HepG2 (cell line): ENCODE results near the gene RNF182.

ENCODE experiments used
- BRD4 ChIP-seq: sonication (generic); formaldehyde crosslinking; IDR thresholded peaks from 2 replicates; pipeline ENCODE4 v1.4.0; 2020; ENCODE audit warnings: missing genetic modification reagents
- CCAR2 ChIP-seq: fragments of 200-400 bp; formaldehyde crosslinking; optimal IDR thresholded peaks from 2 replicates; pipeline ENCODE3; 2018; ENCODE audit warnings: low read depth, mild to moderate bottlenecking, low read length, moderate library complexity
- EP300 ChIP-seq, 3 experiments: sonication (generic) in 1 of 3; formaldehyde crosslinking in 1 of 3; IDR thresholded peaks; 2 replicates each; pipeline versions ENCODE4 v1.5.1 to v1.6.1; 2011 to 2020; ENCODE audit warnings: low read depth in 2 of 3, low read length in 2 of 3, borderline replicate concordance in 1 of 3, improper control_type of control experiment in 1 of 3, mild to moderate bottlenecking in 1 of 3, missing genetic modification reagents in 1 of 3, moderate library complexity in 1 of 3
- ESRRA ChIP-seq: sonication (generic); formaldehyde crosslinking; IDR thresholded peaks from 2 replicates; pipeline ENCODE4 v1.5.1; 2020; ENCODE audit warnings: mild to moderate bottlenecking, low read depth, missing genetic modification reagents
- FLYWCH1 ChIP-seq: sonication (generic); formaldehyde crosslinking; IDR thresholded peaks from 2 replicates; pipeline ENCODE4 v1.8.1; 2023; ENCODE audit warnings: mild to moderate bottlenecking, missing genetic modification reagents
- GABPB1 ChIP-seq: IDR thresholded peaks from 2 replicates; pipeline ENCODE4 v1.6.1; 2016; ENCODE audit warnings: mild to moderate bottlenecking, missing genetic modification reagents, moderate library complexity, missing compliant biosample characterization
- GLI4 ChIP-seq: sonication (generic); formaldehyde crosslinking; IDR thresholded peaks from 2 replicates; pipeline ENCODE4 v1.5.1; 2020; ENCODE audit warnings: missing genetic modification reagents, mild to moderate bottlenecking, moderate library complexity, borderline replicate concordance
- NFE2L1 ChIP-seq: sonication (generic); formaldehyde crosslinking; IDR thresholded peaks from 2 replicates; pipeline ENCODE4 v1.4.0; 2020; ENCODE audit warnings: missing genetic modification reagents, mild to moderate bottlenecking, borderline replicate concordance
- STAT5B ChIP-seq: sonication (generic); formaldehyde crosslinking; IDR thresholded peaks from 2 replicates; pipeline ENCODE4 v1.4.0; 2020; ENCODE audit warnings: missing genetic modification reagents
- TAF1 ChIP-seq: sonication (generic); formaldehyde crosslinking; IDR thresholded peaks from 2 replicates; pipeline ENCODE4 v1.4.0; 2020; ENCODE audit warnings: missing genetic modification reagents
- ZFP36 ChIP-seq: fragments of 150-350 bp; IDR thresholded peaks from 2 replicates; pipeline ENCODE4 v1.6.1; 2018; ENCODE audit warnings: borderline replicate concordance, low read length, low read depth; ENCODE audit not compliant: partially characterized antibody
- TF ChIP-seq, protein P1 (sequence below): sonication (generic); formaldehyde crosslinking; IDR thresholded peaks from 2 replicates; pipeline ENCODE4 v1.4.0; 2020; ENCODE audit warnings: missing genetic modification reagents
- TF ChIP-seq, protein P2 (sequence below): sonication (generic); formaldehyde crosslinking; IDR thresholded peaks from 2 replicates; pipeline ENCODE4 v1.8.0; 2022; ENCODE audit warnings: mild to moderate bottlenecking, missing genetic modification reagents, borderline replicate concordance

DNA sequence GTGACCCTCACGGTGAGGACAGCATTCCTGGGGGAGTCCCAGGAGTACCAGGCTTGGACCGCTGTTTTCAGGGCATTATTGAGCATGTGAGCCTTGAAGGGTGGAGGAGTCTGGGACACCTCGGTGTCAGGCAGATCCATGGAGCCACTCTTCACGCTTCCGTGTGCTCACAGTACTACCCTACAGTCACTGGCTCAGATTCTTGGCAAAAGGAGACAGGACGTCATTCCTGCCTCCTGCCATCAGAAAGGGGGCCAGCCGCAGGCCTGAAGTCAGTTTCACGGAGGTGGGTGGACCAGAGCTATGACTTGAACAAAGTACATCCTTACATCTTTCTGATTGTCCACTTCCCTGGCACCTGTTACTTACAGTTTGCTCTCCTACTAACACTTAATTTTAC lies 103.9 kb downstream of the RNF182 start:
- TF ChIP-seq FLYWCH1 (CRISPR knock-in tag) (no peak), GLI4 (no peak), ESRRA (no peak), NFE2L1 (CRISPR knock-in tag) (no peak), EP300 (IDR thresholded peaks at IDR 0.05; ENCODE audit: low read depth in 2 of 2, low read length in 2 of 2) (no peak), EP300 (CRISPR knock-in tag; IDR thresholded peaks at IDR 0.05; ENCODE audit: borderline replicate concordance) (no peak), GABPB1 (CRISPR knock-in tag) (no peak), BRD4 (no peak), TAF1 (CRISPR knock-in tag) (no peak), ZFP36 (no peak), STAT5B (CRISPR knock-in tag) (no peak), CCAR2 (no peak)
- TF ChIP-seq, protein P1, sequence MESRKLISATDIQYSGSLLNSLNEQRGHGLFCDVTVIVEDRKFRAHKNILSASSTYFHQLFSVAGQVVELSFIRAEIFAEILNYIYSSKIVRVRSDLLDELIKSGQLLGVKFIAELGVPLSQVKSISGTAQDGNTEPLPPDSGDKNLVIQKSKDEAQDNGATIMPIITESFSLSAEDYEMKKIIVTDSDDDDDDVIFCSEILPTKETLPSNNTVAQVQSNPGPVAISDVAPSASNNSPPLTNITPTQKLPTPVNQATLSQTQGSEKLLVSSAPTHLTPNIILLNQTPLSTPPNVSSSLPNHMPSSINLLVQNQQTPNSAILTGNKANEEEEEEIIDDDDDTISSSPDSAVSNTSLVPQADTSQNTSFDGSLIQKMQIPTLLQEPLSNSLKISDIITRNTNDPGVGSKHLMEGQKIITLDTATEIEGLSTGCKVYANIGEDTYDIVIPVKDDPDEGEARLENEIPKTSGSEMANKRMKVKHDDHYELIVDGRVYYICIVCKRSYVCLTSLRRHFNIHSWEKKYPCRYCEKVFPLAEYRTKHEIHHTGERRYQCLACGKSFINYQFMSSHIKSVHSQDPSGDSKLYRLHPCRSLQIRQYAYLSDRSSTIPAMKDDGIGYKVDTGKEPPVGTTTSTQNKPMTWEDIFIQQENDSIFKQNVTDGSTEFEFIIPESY: no peak
- TF ChIP-seq, protein P2, sequence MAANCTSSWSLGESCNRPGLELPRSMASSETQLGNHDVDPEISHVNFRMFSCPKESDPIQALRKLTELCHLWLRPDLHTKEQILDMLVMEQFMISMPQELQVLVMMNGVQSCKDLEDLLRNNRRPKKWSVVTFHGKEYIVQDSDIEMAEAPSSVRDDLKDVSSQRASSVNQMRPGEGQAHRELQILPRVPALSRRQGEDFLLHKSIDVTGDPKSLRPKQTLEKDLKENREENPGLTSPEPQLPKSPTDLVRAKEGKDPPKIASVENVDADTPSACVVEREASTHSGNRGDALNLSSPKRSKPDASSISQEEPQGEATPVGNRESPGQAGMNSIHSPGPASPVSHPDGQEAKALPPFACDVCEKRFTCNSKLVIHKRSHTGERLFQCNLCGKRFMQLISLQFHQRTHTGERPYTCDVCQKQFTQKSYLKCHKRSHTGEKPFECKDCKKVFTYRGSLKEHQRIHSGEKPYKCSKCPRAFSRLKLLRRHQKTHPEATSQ (CRISPR knock-in tag): no peak
